ENCODE measurements around the gene FXYD6. TPM values are rescaled to one million over a fixed set of nuclear protein-coding genes. Genes with fewer than 3 reads are reported as not detected.

Gene FXYD6
- total and polyA plus RNA-seq, 2 of the 8 experiments (the other 6 are each of a cell fraction or from before 2014, with no cell fraction given), result 44.6 to 117 TPM

DNA sequence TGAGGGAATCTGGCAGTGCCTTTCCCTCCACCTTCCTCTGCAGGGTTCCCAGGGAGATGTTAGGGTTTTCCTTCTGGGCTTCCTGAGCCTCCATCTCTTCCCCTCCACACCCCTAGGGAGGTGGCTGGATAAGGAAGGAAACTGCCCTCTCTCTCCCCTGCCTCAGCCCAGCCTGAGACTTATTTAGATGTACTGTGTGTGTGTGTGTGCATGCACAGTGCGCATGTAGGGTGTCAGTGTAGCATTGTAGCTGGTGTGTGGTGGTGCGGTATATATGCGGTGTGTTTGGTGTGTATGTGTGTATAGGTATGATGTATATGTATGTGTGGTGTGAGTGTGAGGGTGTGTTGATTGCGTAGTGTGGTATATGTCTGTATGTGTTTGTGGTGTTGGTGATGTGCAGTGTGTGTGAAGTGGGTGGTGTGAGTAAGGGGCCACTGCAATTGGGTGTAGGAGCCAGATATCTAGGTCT lies 1.5 kb downstream of the FXYD6 start:
- no peak for FAIRE-seq
- Histone ChIP-seq H3K56ac (replicated peaks; ENCODE audit: insufficient read length, low read depth, low read length) (no peak overlapping the region), H3K79me1 (ENCODE audit: low read depth, low read length) (peaks cover 9% of the 10 kb centered on the region), H2BK120ac (replicated peaks; ENCODE audit: low read depth, low read length) (no peak overlapping the region), H4K91ac (replicated peaks; ENCODE audit: insufficient read length, low read length) (peak overlapping the region; percentile 92), H3K4me2 (ENCODE audit: insufficient read depth in 1 of 2, low read depth in 2 of 2, low read length in 2 of 2) (peak overlapping the region; percentile 99 to 100), H3K79me2 (ENCODE audit: control insufficient read depth in 1 of 2, insufficient read depth in 2 of 2, low read length in 2 of 2) (peaks cover 0 to 39% of the 10 kb centered on the region in 2 experiments; a peak in 1 of 4 replicates), H3K4me3 (ENCODE audit: extremely low read depth in 1 of 4, insufficient read depth in 2 of 4, low read depth in 3 of 4, low read length in 4 of 4) (peak overlapping the region; percentile 40 to 96 (median 86); a peak in 7 of 8 replicates), H3K4me1 (replicated peaks in 1 of 4; ENCODE audit: control insufficient read depth in 3 of 4, insufficient read depth in 4 of 4, low read length in 3 of 4) (peaks cover 12 to 35% (median 28%) of the 10 kb centered on the region in 4 experiments), H4K8ac (ENCODE audit: extremely low read depth, insufficient read depth, low read length) (no peak overlapping the region), H2BK15ac (ENCODE audit: low read length) (peak overlapping the region; percentile 84; the same call in 1 of the 2 replicates), H2BK5ac (ENCODE audit: low read depth, low read length) (no peak overlapping the region), H3K23ac (ENCODE audit: insufficient read length) (no peak overlapping the region), H3K9ac (replicated peaks in 1 of 4; ENCODE audit: extremely low read depth in 1 of 4, low read depth in 3 of 4, low read length in 3 of 4) (peak overlapping the region in 1 of 4 experiments; percentile 46; a peak in 2 of 7 replicates), H3K18ac (ENCODE audit: extremely low read depth, low read length) (peak overlapping the region; percentile 75), H2BK20ac (ENCODE audit: low read length) (peak overlapping the region; percentile 83; the same call in 1 of the 2 replicates), H3K36me3 (ENCODE audit: control insufficient read depth in 2 of 4, insufficient read depth in 4 of 4, low read length in 3 of 4) (no peaks in the 10 kb centered on the region), H3K27me3 (replicated peaks in 1 of 4; ENCODE audit: control insufficient read depth in 3 of 4, extremely low read depth in 1 of 4, insufficient read depth in 3 of 4, low read length in 3 of 4) (peaks cover 0 to 17% (median 15%) of the 10 kb centered on the region in 4 experiments; a peak in 4 of 7 replicates), H3K27ac (ENCODE audit: low read depth, low read length) (no peak overlapping the region), H2AK5ac (ENCODE audit: low read depth, low read length) (peak overlapping the region; percentile 98), H3K9me3 (ENCODE audit: insufficient read depth in 2 of 2, low read depth in 1 of 2, low read length in 1 of 2) (no peaks in the 10 kb centered on the region), H4K20me1 (replicated peaks in 1 of 2; ENCODE audit: control insufficient read depth in 1 of 2, insufficient read depth in 2 of 2, low read length in 2 of 2) (peaks cover 8 to 11% of the 10 kb centered on the region in 2 experiments), H3K14ac (ENCODE audit: insufficient read length) (no peak overlapping the region), H2BK12ac (ENCODE audit: low read depth, low read length) (peak overlapping the region; percentile 98; the same call in 1 of the 2 replicates), H4K5ac (ENCODE audit: insufficient read length, low read depth, low read length) (no peak overlapping the region), H3K23me2 (ENCODE audit: low read depth, low read length) (peaks cover 25% of the 10 kb centered on the region), H2AFZ (ENCODE audit: low read length) (no peak overlapping the region), H3K4ac (replicated peaks; ENCODE audit: insufficient read length, low read depth, low read length) (peak overlapping the region; percentile 29)
- CTCF ChIA-PET (ENCODE audit: partially characterized antibody), result interaction anchor here (1.0 to 4.7 kb wide), 4 partner anchors 28 to 69 kb away, joined by 3 to 30 read pairs (median 4); no protein-coding TSS in a partner anchor
- DNase-seq (ENCODE audit: low read depth in 1 of 2, low spot score in 2 of 2), result no peak
- TF ChIP-seq SIRT6 (IDR thresholded peaks at IDR 0.05; ENCODE audit: low read length), result no peak
- TF ChIP-seq TBP (IDR thresholded peaks at IDR 0.05; ENCODE audit: low read depth, low read length), result 0 out of 2 replicates have a peak, but pooled peaks have one; percentile 1
- POLR2A ChIA-PET (ENCODE audit: partially characterized antibody), result interaction anchor here (1.2 to 1.9 kb wide), 3 partner anchors 13 to 25 kb away, joined by 3 to 12 read pairs (median 4); no protein-coding TSS in a partner anchor
- WGBS, 2 experiments (ENCODE audit: extremely low coverage in 1 of 2, insufficient coverage in 1 of 2, insufficient read length in 1 of 2, insufficient replicate concordance in 2 of 2, low coverage in 1 of 2, low lambda C conversion rate in 2 of 2, missing lambda C conversion rate in 1 of 2), result 96 to 100% methylated on average over 2 to 4 of the region's 4 CpGs
